ENCODE measurements around the gene GPR157. TPM values are rescaled to one million over a fixed set of nuclear protein-coding genes. Genes with fewer than 3 reads are reported as not detected.
A peak's percentile ranks its signal among the peaks of the same experiment; 100 is the strongest.

The GPR157 gene
- polyA plus RNA-seq, 2 of the 4 experiments (the other 2 are of a cell fraction), result 3.6 to 4.7 TPM

DNA sequence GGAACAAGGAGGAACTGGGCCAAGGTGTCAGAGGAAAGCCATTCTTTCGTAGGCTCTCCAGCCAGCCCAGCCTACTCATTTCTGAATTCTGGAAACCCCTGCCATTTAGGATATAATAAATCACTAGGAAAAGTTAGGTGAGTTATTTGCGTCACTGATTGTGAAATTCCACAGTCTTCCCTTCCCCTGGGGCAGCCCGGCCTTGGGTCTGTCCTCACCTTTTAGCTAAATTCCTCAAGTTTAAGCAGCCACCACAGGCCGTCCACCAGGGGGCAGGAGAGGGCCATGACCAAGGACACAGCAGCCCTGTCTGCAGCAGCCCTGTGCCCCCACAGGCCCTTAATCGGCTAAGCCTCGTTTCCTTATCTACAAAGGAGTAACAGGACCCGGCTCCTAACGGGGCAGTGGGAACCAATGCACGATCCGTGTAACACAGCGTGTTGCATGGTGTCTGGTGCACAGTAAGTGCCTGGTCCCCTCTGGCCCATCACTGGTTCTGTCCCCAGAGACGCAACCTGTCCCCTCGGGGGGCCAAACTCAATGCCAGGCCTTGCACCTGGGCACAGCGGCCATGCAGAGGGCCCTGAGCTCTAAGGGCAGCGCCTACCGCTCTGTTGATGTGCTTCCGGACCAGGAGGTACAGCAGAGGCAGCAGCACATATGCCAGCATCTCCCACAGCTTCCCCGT is 18.1 kb downstream of the GPR157 start:
- WGBS (ENCODE audit: missing lambda C conversion rate), result 24% methylated on average over 5 of the region's 18 CpGs

More for the DNA sequence above, 18.1 kb downstream of the GPR157 start:
- DNase-seq (ENCODE audit: low read depth in 1 of 2, low spot score in 1 of 2) (peak; percentile 77 to 93), ATAC-seq (peak; percentile 94 to 97), FAIRE-seq (no peak)
- no peaks in the 10 kb centered on the region for H3K9me3 ChIP-seq
- peak overlapping the region; percentile 49 for H3K4me2 ChIP-seq
- H3K27ac ChIP-seq, result peak overlapping the region; percentile 58 to 88; a peak in 5 of 6 replicates
- no peak overlapping the region for H3K4me3 ChIP-seq
- peak in 1 of 2 experiments; percentile 51; a peak in 1 of 5 replicates for TF ChIP-seq JUN (IDR thresholded peaks at IDR 0.05)
- no peak for TF ChIP-seq NFE2L2 (conservative IDR thresholded peaks at IDR 0.05; ENCODE audit: low read length)
- TF ChIP-seq CEBPB (IDR thresholded peaks at IDR 0.05), result peak; percentile 63 to 84
- TF ChIP-seq POLR2AphosphoS2 (conservative IDR thresholded peaks at IDR 0.05; ENCODE audit: low read length), result no peak
- TF ChIP-seq EP300 (IDR thresholded peaks at IDR 0.05), result peak; percentile 12 to 63; a peak in 3 of 5 replicates
- TF ChIP-seq, protein P1, sequence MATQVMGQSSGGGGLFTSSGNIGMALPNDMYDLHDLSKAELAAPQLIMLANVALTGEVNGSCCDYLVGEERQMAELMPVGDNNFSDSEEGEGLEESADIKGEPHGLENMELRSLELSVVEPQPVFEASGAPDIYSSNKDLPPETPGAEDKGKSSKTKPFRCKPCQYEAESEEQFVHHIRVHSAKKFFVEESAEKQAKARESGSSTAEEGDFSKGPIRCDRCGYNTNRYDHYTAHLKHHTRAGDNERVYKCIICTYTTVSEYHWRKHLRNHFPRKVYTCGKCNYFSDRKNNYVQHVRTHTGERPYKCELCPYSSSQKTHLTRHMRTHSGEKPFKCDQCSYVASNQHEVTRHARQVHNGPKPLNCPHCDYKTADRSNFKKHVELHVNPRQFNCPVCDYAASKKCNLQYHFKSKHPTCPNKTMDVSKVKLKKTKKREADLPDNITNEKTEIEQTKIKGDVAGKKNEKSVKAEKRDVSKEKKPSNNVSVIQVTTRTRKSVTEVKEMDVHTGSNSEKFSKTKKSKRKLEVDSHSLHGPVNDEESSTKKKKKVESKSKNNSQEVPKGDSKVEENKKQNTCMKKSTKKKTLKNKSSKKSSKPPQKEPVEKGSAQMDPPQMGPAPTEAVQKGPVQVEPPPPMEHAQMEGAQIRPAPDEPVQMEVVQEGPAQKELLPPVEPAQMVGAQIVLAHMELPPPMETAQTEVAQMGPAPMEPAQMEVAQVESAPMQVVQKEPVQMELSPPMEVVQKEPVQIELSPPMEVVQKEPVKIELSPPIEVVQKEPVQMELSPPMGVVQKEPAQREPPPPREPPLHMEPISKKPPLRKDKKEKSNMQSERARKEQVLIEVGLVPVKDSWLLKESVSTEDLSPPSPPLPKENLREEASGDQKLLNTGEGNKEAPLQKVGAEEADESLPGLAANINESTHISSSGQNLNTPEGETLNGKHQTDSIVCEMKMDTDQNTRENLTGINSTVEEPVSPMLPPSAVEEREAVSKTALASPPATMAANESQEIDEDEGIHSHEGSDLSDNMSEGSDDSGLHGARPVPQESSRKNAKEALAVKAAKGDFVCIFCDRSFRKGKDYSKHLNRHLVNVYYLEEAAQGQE (IDR thresholded peaks at IDR 0.05), result no peak
- no peak for TF ChIP-seq EHF (CRISPR knock-in tag; IDR thresholded peaks at IDR 0.05)
- TF ChIP-seq, protein P2, sequence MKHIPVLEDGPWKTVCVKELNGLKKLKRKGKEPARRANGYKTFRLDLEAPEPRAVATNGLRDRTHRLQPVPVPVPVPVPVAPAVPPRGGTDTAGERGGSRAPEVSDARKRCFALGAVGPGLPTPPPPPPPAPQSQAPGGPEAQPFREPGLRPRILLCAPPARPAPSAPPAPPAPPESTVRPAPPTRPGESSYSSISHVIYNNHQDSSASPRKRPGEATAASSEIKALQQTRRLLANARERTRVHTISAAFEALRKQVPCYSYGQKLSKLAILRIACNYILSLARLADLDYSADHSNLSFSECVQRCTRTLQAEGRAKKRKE (CRISPR knock-in tag; IDR thresholded peaks at IDR 0.05; ENCODE audit: low read depth), result no peak
- TF ChIP-seq, protein P3, sequence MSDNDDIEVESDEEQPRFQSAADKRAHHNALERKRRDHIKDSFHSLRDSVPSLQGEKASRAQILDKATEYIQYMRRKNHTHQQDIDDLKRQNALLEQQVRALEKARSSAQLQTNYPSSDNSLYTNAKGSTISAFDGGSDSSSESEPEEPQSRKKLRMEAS (IDR thresholded peaks at IDR 0.05), result no peak
- TF ChIP-seq, protein P4, sequence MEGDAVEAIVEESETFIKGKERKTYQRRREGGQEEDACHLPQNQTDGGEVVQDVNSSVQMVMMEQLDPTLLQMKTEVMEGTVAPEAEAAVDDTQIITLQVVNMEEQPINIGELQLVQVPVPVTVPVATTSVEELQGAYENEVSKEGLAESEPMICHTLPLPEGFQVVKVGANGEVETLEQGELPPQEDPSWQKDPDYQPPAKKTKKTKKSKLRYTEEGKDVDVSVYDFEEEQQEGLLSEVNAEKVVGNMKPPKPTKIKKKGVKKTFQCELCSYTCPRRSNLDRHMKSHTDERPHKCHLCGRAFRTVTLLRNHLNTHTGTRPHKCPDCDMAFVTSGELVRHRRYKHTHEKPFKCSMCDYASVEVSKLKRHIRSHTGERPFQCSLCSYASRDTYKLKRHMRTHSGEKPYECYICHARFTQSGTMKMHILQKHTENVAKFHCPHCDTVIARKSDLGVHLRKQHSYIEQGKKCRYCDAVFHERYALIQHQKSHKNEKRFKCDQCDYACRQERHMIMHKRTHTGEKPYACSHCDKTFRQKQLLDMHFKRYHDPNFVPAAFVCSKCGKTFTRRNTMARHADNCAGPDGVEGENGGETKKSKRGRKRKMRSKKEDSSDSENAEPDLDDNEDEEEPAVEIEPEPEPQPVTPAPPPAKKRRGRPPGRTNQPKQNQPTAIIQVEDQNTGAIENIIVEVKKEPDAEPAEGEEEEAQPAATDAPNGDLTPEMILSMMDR (IDR thresholded peaks at IDR 0.05), result peak; percentile 77
- TF ChIP-seq RAD21 (conservative IDR thresholded peaks at IDR 0.05 in 1 of 2, IDR thresholded peaks at IDR 0.05 in 1 of 2), result peak; percentile 90 to 92
- TF ChIP-seq SMC3 (IDR thresholded peaks at IDR 0.05), result peak; percentile 91
- no peak for TF ChIP-seq CHD2 (IDR thresholded peaks at IDR 0.05; ENCODE audit: low read length, partially characterized antibody)
- 0 out of 2 replicates have a peak, but pooled peaks have one; percentile 33 for TF ChIP-seq JUNB (IDR thresholded peaks at IDR 0.05)
- no peak for TF ChIP-seq FOSL2 (IDR thresholded peaks at IDR 0.05)
- TF ChIP-seq FOSL2 (CRISPR knock-in tag; IDR thresholded peaks at IDR 0.05), result peak; percentile 22; the same call in 1 of the 2 replicates
- TF ChIP-seq, protein P5, sequence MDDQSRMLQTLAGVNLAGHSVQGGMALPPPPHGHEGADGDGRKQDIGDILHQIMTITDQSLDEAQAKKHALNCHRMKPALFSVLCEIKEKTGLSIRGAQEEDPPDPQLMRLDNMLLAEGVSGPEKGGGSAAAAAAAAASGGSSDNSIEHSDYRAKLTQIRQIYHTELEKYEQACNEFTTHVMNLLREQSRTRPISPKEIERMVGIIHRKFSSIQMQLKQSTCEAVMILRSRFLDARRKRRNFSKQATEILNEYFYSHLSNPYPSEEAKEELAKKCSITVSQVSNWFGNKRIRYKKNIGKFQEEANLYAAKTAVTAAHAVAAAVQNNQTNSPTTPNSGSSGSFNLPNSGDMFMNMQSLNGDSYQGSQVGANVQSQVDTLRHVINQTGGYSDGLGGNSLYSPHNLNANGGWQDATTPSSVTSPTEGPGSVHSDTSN (IDR thresholded peaks at IDR 0.05), result no peak
- TF ChIP-seq GATA3 (IDR thresholded peaks at IDR 0.05; ENCODE audit: borderline replicate concordance), result peak; percentile 27; the same call in 1 of the 2 replicates
- TF ChIP-seq FOXS1 (CRISPR knock-in tag; IDR thresholded peaks at IDR 0.05), result no peak
- peaks cover 33% of the 10 kb centered on the region for H3K4me1 ChIP-seq
- ChIA-PET CTCF (interaction anchor here (0.5 to 3.0 kb wide), 53 partner anchors 8 to 939 kb away, joined by 3 to 24 read pairs (median 4); partner anchors contain the start of genes GPR157 and H6PD), POLR2A (interaction anchor here (0.6 to 1.0 kb wide), 3 partner anchors 19 to 99 kb away, joined by 3 to 4 read pairs (median 3); no protein-coding TSS in a partner anchor)
